Testis (tissue), 2 donors: ENCODE results near the gene AGGF1.

Source experiments
- CTCF ChIP-seq, 3 experiments: fragments of 450-650 bp in 2 of 3; fragments of 200-600 bp in 1 of 3; sonication (generic) in 1 of 3; IDR thresholded peaks; one replicate each; pipeline ENCODE4 v1.5.1; 2016 to 2019; ENCODE audit warnings: antibody characterized with exemption in 3 of 3, mild to moderate bottlenecking in 2 of 3, moderate library complexity in 1 of 3
- POLR2A ChIP-seq: fragments of 450-650 bp; IDR thresholded peaks from one replicate; pipeline ENCODE4 v1.6.1; 2017; ENCODE audit warnings: antibody characterized with exemption, mild to moderate bottlenecking, moderate library complexity

- TF ChIP-seq CTCF (IDR thresholded peaks at IDR 0.05) (no peak), POLR2A (no peak)
Observed at GRCh38 chr5:77101298-77101697, 71.1 kb downstream of the AGGF1 start.
